ENCODE measurements around the gene KCNK3. TPM values are rescaled to one million over a fixed set of nuclear protein-coding genes. Genes with fewer than 3 reads are reported as not detected.

KCNK3 gene
- total and polyA plus RNA-seq, 2 donors (not counting 3 experiments of a cell fraction or from before 2014, with no cell fraction given), result not detected

DNA sequence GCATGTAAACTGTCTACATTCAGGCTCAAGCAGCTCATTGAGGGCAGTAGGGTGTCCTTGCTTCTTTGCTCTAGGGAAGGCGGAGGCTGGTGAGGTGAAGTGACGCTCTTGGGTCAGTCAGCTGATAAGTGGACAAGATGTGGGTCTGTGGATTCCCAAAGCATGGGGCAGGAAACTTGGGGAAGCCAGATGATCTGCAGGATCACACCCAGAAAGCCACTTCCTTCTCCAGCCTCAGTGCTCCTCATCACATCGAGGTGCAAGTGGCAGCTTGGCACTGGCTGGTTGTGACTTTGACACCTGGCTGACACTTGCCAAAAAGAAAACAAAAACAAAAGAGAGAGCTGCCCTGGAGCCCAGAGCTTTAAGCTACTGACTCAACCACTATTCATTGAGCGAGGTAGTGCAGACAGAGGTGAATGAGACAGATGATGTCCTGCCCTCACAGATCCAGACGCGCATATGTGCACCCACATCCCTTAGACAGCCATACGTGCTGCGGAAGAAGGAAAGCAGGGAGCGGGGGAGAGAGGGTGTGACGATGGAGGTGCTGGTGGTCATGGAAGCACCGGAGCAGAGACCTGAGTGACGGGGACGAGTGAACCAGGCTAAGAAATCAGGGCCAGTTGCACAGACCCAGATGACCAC, 48.2 kb upstream of the KCNK3 start:
- CTCF ChIA-PET, result interaction anchor here (0.6 kb wide), 1 partner anchor 14 kb away, joined by 3 read pairs; no protein-coding TSS in a partner anchor
- Histone ChIP-seq H2AFZ (ENCODE audit: low read depth, low read length) (no peak overlapping the region), H3K27me3 (ENCODE audit: control insufficient read depth in 2 of 2, insufficient read depth in 2 of 2, low read length in 2 of 2) (peaks cover 4 to 14% of the 10 kb centered on the region in 2 experiments), H3K9me1 (replicated peaks; ENCODE audit: control insufficient read depth, extremely low read depth, insufficient read depth, low read length) (no peaks in the 10 kb centered on the region), H3K36me3 (ENCODE audit: control insufficient read depth in 2 of 2, extremely low read depth in 1 of 2, insufficient read depth in 2 of 2, low read length in 2 of 2) (no peaks in the 10 kb centered on the region), H3K9ac (replicated peaks; ENCODE audit: extremely low read depth, insufficient read depth, low read length) (no peak overlapping the region), H3K4me3 (replicated peaks in 1 of 3; ENCODE audit: insufficient read depth in 1 of 3, low read depth in 1 of 3, low read length in 3 of 3) (no peak overlapping the region), H3K4me2 (ENCODE audit: insufficient read depth, low read length) (no peak overlapping the region), H4K20me1 (replicated peaks; ENCODE audit: control insufficient read depth, extremely low read depth, insufficient read depth, low read length) (no peaks in the 10 kb centered on the region), H3K9me3 (replicated peaks; ENCODE audit: control insufficient read depth, insufficient read depth, low read length) (no peaks in the 10 kb centered on the region), H3K4me1 (ENCODE audit: control insufficient read depth, extremely low read depth, insufficient read depth, low read length) (no peaks in the 10 kb centered on the region), H3K79me2 (ENCODE audit: control insufficient read depth, insufficient read depth, low read length) (no peaks in the 10 kb centered on the region), H3K27ac (ENCODE audit: insufficient read depth, low read depth, low read length) (no peak overlapping the region)
- BruUV-seq (replicated peaks), result no TSS peak
- FAIRE-seq, result no peak
- DNase-seq (ENCODE audit: low read depth, low spot score), result no peak
- no peak for TF ChIP-seq POLR2AphosphoS5 (IDR thresholded peaks at IDR 0.05; ENCODE audit: insufficient read depth, low read depth, low read length)
- no peak for TF ChIP-seq FOS (IDR thresholded peaks at IDR 0.05; ENCODE audit: borderline replicate concordance, insufficient read depth, low read length)
- TF ChIP-seq EZH2 (IDR thresholded peaks at IDR 0.05; ENCODE audit: borderline replicate concordance, low read depth, low read length, severe bottlenecking), result no peak
- TF ChIP-seq, protein P1, sequence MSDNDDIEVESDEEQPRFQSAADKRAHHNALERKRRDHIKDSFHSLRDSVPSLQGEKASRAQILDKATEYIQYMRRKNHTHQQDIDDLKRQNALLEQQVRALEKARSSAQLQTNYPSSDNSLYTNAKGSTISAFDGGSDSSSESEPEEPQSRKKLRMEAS (IDR thresholded peaks at IDR 0.05; ENCODE audit: insufficient read depth, insufficient read length), result no peak
- no peak for TF ChIP-seq MYC (IDR thresholded peaks at IDR 0.05; ENCODE audit: low read depth, low read length)
- TF ChIP-seq POLR2A (IDR thresholded peaks at IDR 0.05; ENCODE audit: low read depth, low read length), result no peak
- TF ChIP-seq GATA2 (IDR thresholded peaks at IDR 0.05; ENCODE audit: insufficient read depth, insufficient read length, low read depth, low read length), result no peak
- TF ChIP-seq JUN (IDR thresholded peaks at IDR 0.05; ENCODE audit: borderline replicate concordance, insufficient read depth, insufficient read length, low read depth), result no peak
- TF ChIP-seq, protein P2, sequence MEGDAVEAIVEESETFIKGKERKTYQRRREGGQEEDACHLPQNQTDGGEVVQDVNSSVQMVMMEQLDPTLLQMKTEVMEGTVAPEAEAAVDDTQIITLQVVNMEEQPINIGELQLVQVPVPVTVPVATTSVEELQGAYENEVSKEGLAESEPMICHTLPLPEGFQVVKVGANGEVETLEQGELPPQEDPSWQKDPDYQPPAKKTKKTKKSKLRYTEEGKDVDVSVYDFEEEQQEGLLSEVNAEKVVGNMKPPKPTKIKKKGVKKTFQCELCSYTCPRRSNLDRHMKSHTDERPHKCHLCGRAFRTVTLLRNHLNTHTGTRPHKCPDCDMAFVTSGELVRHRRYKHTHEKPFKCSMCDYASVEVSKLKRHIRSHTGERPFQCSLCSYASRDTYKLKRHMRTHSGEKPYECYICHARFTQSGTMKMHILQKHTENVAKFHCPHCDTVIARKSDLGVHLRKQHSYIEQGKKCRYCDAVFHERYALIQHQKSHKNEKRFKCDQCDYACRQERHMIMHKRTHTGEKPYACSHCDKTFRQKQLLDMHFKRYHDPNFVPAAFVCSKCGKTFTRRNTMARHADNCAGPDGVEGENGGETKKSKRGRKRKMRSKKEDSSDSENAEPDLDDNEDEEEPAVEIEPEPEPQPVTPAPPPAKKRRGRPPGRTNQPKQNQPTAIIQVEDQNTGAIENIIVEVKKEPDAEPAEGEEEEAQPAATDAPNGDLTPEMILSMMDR (IDR thresholded peaks at IDR 0.05; ENCODE audit: extremely low read depth in 1 of 2, insufficient read depth in 1 of 2, low read depth in 1 of 2, low read length in 2 of 2), result no peak
- POLR2A ChIA-PET, result no interaction called here
- intact Hi-C loops (cut with micrococcal nuclease), result no loop called here
- dilution Hi-C loops (cut with MboI; ENCODE audit: extremely low pct_ligation_motif_present, low sequenced_read_pairs), result no loop called here

Measured in endothelial cell of umbilical vein (primary cell).